ENCODE results near the gene CIZ1. TPM values are rescaled to one million over a fixed set of nuclear protein-coding genes. Genes with fewer than 3 reads are reported as not detected.

Gene CIZ1
- total RNA-seq, 1 donor from 2014 or later = 33.4 TPM

- no peaks in the 10 kb centered on the region for H3K4me1 ChIP-seq
- no peaks in the 10 kb centered on the region for H3K27me3 ChIP-seq
- no peaks in the 10 kb centered on the region for H3K9me3 ChIP-seq (ENCODE audit: low read depth)
- no peak overlapping the region for H3K27ac ChIP-seq
- peaks cover 65% of the 10 kb centered on the region for H4K20me1 ChIP-seq (ENCODE audit: low read depth)
- no peak for DNase-seq (ENCODE audit: low spot score)
- H3K79me2 ChIP-seq (ENCODE audit: low read depth) = no peaks in the 10 kb centered on the region
- peaks cover 14% of the 10 kb centered on the region for H3F3A ChIP-seq (ENCODE audit: low read depth)
- H3K27ac Mint-ChIP-seq = peak overlapping the region; percentile 79
- peaks cover 14% of the 10 kb centered on the region for H3K36me3 Mint-ChIP-seq
- H2AFZ ChIP-seq (replicated peaks) = no peak overlapping the region
- no peak overlapping the region for H3K4me3 Mint-ChIP-seq
- H3K9me3 Mint-ChIP-seq = no peaks in the 10 kb centered on the region
- no peak overlapping the region for H3K4me2 ChIP-seq
- no peak overlapping the region for H3K9ac ChIP-seq
- peaks cover 12% of the 10 kb centered on the region for H3K27me3 Mint-ChIP-seq (ENCODE audit: insufficient read depth, low read depth)
- peaks cover 43% of the 10 kb centered on the region for H3K4me1 Mint-ChIP-seq
- no peak overlapping the region for H3K4me3 ChIP-seq
- H3K36me3 ChIP-seq = no peaks in the 10 kb centered on the region
- no peak for TF ChIP-seq CTCF (IDR thresholded peaks at IDR 0.05)
Measured at GRCh38 chr9:128215491-128216409, 24.4 kb upstream of the CIZ1 start.

GRCh38 chr9:128214571-128215490 lies 23.5 kb upstream of the CIZ1 start:
- Histone ChIP-seq H3K27ac (no peak overlapping the region), H2AFZ (replicated peaks) (no peak overlapping the region)

GRCh38 chr9:128213746-128214497 lies 22.6 kb upstream of the CIZ1 start:
- Histone ChIP-seq H3K9me3 (ENCODE audit: low read depth) (no peaks in the 10 kb centered on the region), H3K4me3 (no peak overlapping the region), H3K27me3 (no peaks in the 10 kb centered on the region), H3K79me2 (ENCODE audit: low read depth) (no peaks in the 10 kb centered on the region), H3F3A (ENCODE audit: low read depth) (peaks cover 9% of the 10 kb centered on the region), H4K20me1 (ENCODE audit: low read depth) (peaks cover 64% of the 10 kb centered on the region), H3K36me3 (no peaks in the 10 kb centered on the region), H3K4me1 (no peaks in the 10 kb centered on the region), H3K9ac (no peak overlapping the region), H2AFZ (replicated peaks) (no peak overlapping the region), H3K27ac (no peak overlapping the region), H3K4me2 (no peak overlapping the region)
- Mint-ChIP-seq H3K4me3 (no peak overlapping the region), H3K4me1 (peaks cover 44% of the 10 kb centered on the region), H3K36me3 (peaks cover 12% of the 10 kb centered on the region), H3K27ac (no peak overlapping the region), H3K9me3 (no peaks in the 10 kb centered on the region), H3K27me3 (ENCODE audit: insufficient read depth, low read depth) (peaks cover 12% of the 10 kb centered on the region)
- TF ChIP-seq CTCF (IDR thresholded peaks at IDR 0.05) (no peak), EZH2phosphoT487 (IDR thresholded peaks at IDR 0.05) (no peak), EZH2 (IDR thresholded peaks at IDR 0.05) (no peak)
- DNase-seq (ENCODE audit: low spot score) = no peak

More at GRCh38 chr9:128214571-128215490, 23.5 kb upstream of the CIZ1 start:
- Mint-ChIP-seq H3K9me3 (no peaks in the 10 kb centered on the region), H3K4me3 (no peak overlapping the region), H3K36me3 (peaks cover 14% of the 10 kb centered on the region), H3K27me3 (ENCODE audit: insufficient read depth, low read depth) (peaks cover 12% of the 10 kb centered on the region), H3K27ac (no peak overlapping the region), H3K4me1 (peaks cover 46% of the 10 kb centered on the region)
- Histone ChIP-seq H3K27me3 (no peaks in the 10 kb centered on the region), H3K36me3 (no peaks in the 10 kb centered on the region), H3K4me2 (no peak overlapping the region), H3F3A (ENCODE audit: low read depth) (peaks cover 14% of the 10 kb centered on the region), H3K9ac (no peak overlapping the region), H3K9me3 (ENCODE audit: low read depth) (no peaks in the 10 kb centered on the region), H4K20me1 (ENCODE audit: low read depth) (peaks cover 65% of the 10 kb centered on the region), H3K79me2 (ENCODE audit: low read depth) (no peaks in the 10 kb centered on the region), H3K4me3 (no peak overlapping the region), H3K4me1 (no peaks in the 10 kb centered on the region)
- DNase-seq (ENCODE audit: low spot score) = no peak
- TF ChIP-seq CTCF (IDR thresholded peaks at IDR 0.05) = no peak
- TF ChIP-seq EZH2 (IDR thresholded peaks at IDR 0.05) = no peak
- TF ChIP-seq EZH2phosphoT487 (IDR thresholded peaks at IDR 0.05) = no peak

Measured in neural progenitor cell (in vitro differentiated cells).